Cardiac muscle cell (in vitro differentiated cells and primary cell): ENCODE data around the gene GBF1. TPM values are rescaled to one million over a fixed set of nuclear protein-coding genes. Genes with fewer than 3 reads are reported as not detected.
A peak's percentile ranks its signal among the peaks of the same experiment; 100 is the strongest.

ENCODE experiments used
- DNase-seq, 2 donors: peaks; one replicate each; pipeline versions ENCODE4 v3.0.0 to v3.0.0-alpha.2; 2010 to 2017; ENCODE audit warnings: low read depth in 1 of 2, low spot score in 1 of 2
- H3K27ac ChIP-seq: fragments of 200-600 bp; sonication (generic); 2 replicates; pipeline ENCODE4 v1.5.1; 2016
- H3K27me3 ChIP-seq: fragments of 200-600 bp; sonication (generic); 2 replicates; pipeline ENCODE4 v1.6.0; 2016; ENCODE audit warnings: control low read depth
- H3K36me3 ChIP-seq: fragments of 200-600 bp; sonication (generic); 2 replicates; pipeline ENCODE4 v1.5.1; 2016; ENCODE audit warnings: control low read depth
- H3K4me1 ChIP-seq: fragments of 200-600 bp; sonication (generic); 2 replicates; pipeline ENCODE4 v1.8.1; 2017; ENCODE audit warnings: low read depth, mild to moderate bottlenecking, mixed run types
- H3K4me3 ChIP-seq: fragments of 200-600 bp; sonication (generic); 2 replicates; pipeline ENCODE4 v1.5.1; 2016; ENCODE audit warnings: mild to moderate bottlenecking
- H3K9me3 ChIP-seq: fragments of 200-600 bp; sonication (generic); 2 replicates; pipeline ENCODE4 v1.5.1; 2017; ENCODE audit warnings: low read depth, mild to moderate bottlenecking, control low read depth
- CTCF ChIP-seq: IDR thresholded peaks from 2 replicates; pipeline ENCODE4 v1.5.1; 2012; ENCODE audit warnings: low read depth, mild to moderate bottlenecking, low read length
- polyA plus RNA-seq: library from polyadenylated mRNA; unstranded; fragments of >200 nt; fragmentation: Nextera tagmentation; extraction: Ambion mirVana; gene quantifications from 2 replicates; pipeline ENCODE4 v1.2.1, GENCODE V29; 2016
- total RNA-seq: library from RNA; depleted of rRNA; stranded (reverse); fragments of >200 nt; gene quantifications from 2 replicates; pipeline ENCODE4 v1.2.3, GENCODE V29; 2016

The GBF1 gene
- total and polyA plus RNA-seq, 2 experiments from 2014 or later = 42.1 to 75.6 TPM

GRCh38 chr10:102262744-102263370 lies 17.5 kb downstream of the GBF1 start:
- Histone ChIP-seq H3K27ac (no peak overlapping the region), H3K36me3 (peaks cover 29% of the 10 kb centered on the region), H3K4me3 (no peak overlapping the region), H3K27me3 (no peaks in the 10 kb centered on the region), H3K4me1 (peaks cover under 1% of the 10 kb centered on the region), H3K9me3 (no peaks in the 10 kb centered on the region)
- TF ChIP-seq CTCF = no peak
- peak in 1 of 2 donors; percentile 18 for DNase-seq

- H3K27ac ChIP-seq = no peak overlapping the region
Observed at GRCh38 chr10:102264371-102264770, 19.0 kb downstream of the GBF1 start.

GRCh38 chr10:102266670-102267069 lies 21.3 kb downstream of the GBF1 start:
- Histone ChIP-seq H3K9me3 (no peaks in the 10 kb centered on the region), H3K36me3 (peaks cover 8% of the 10 kb centered on the region), H3K4me3 (no peak overlapping the region), H3K4me1 (peaks cover 18% of the 10 kb centered on the region), H3K27me3 (no peaks in the 10 kb centered on the region), H3K27ac (peak overlapping the region; percentile 35)
- TF ChIP-seq CTCF = no peak
- DNase-seq = no peak

More at GRCh38 chr10:102264371-102264770, 19.0 kb downstream of the GBF1 start:
- H3K4me1 ChIP-seq = peaks cover 16% of the 10 kb centered on the region
- TF ChIP-seq CTCF = no peak
- no peaks in the 10 kb centered on the region for H3K9me3 ChIP-seq
- no peak for DNase-seq
- no peaks in the 10 kb centered on the region for H3K27me3 ChIP-seq
- peaks cover 23% of the 10 kb centered on the region for H3K36me3 ChIP-seq
- no peak overlapping the region for H3K4me3 ChIP-seq

GRCh38 chr10:102267748-102268147 lies 22.4 kb downstream of the GBF1 start:
- peaks cover 18% of the 10 kb centered on the region for H3K4me1 ChIP-seq
- no peak for TF ChIP-seq CTCF
- H3K27me3 ChIP-seq = no peaks in the 10 kb centered on the region
- H3K4me3 ChIP-seq = no peak overlapping the region
- H3K27ac ChIP-seq = peak overlapping the region; percentile 83
- DNase-seq = peak in 1 of 2 donors; percentile 60
- no peaks in the 10 kb centered on the region for H3K9me3 ChIP-seq
- peaks cover 3% of the 10 kb centered on the region for H3K36me3 ChIP-seq

- peak in 1 of 2 donors; percentile 56 for DNase-seq
- no peaks in the 10 kb centered on the region for H3K9me3 ChIP-seq
- H3K27ac ChIP-seq = peak overlapping the region; percentile 83
- H3K4me1 ChIP-seq = peaks cover 18% of the 10 kb centered on the region
- no peak for TF ChIP-seq CTCF
- H3K36me3 ChIP-seq = peaks cover 3% of the 10 kb centered on the region
- H3K27me3 ChIP-seq = no peaks in the 10 kb centered on the region
- no peak overlapping the region for H3K4me3 ChIP-seq
Observed at GRCh38 chr10:102268375-102268888, 23.1 kb downstream of the GBF1 start.
